Skeletal muscle tissue (tissue), 4 donors: Measurements from ENCODE around the gene NRIP2. TPM values are rescaled to one million over a fixed set of nuclear protein-coding genes. Genes with fewer than 3 reads are reported as not detected.
A peak's percentile ranks its signal among the peaks of the same experiment; 100 is the strongest.

Source experiments
- H3K27ac ChIP-seq: one replicate; pipeline ENCODE4 v1.7.0; 2013; ENCODE audit warnings: mild to moderate bottlenecking, low read depth, low read length, inconsistent platforms
- H3K27me3 ChIP-seq, 3 donors: one replicate each; pipeline ENCODE4 v1.7.0; 2013; ENCODE audit warnings: low read length in 3 of 3; ENCODE audit not compliant: control insufficient read depth in 3 of 3, insufficient read depth in 3 of 3
- H3K36me3 ChIP-seq, 3 donors: one replicate each; pipeline ENCODE4 v1.7.0; 2013; ENCODE audit warnings: low read length in 3 of 3; ENCODE audit not compliant: control insufficient read depth in 3 of 3, insufficient read depth in 3 of 3
- H3K4me1 ChIP-seq, 3 donors: one replicate each; pipeline ENCODE4 v1.7.0; 2013; ENCODE audit warnings: low read length in 3 of 3, mild to moderate bottlenecking in 3 of 3; ENCODE audit not compliant: control insufficient read depth in 3 of 3, insufficient read depth in 3 of 3
- H3K4me3 ChIP-seq, 3 donors: one replicate each; pipeline ENCODE4 v1.7.0; 2013; ENCODE audit warnings: low read length in 3 of 3
- H3K9ac ChIP-seq, 3 donors: one replicate each; pipeline ENCODE4 v1.7.0; 2013; ENCODE audit warnings: low read length in 3 of 3, mild to moderate bottlenecking in 3 of 3, moderate library complexity in 2 of 3, low read depth in 1 of 3
- H3K9me3 ChIP-seq, 3 donors: one replicate each; pipeline ENCODE4 v1.7.0; 2013; ENCODE audit warnings: low read length in 3 of 3; ENCODE audit not compliant: control insufficient read depth in 3 of 3
- total RNA-seq: library from RNA; depleted of rRNA; stranded (reverse); fragments of >200 nt; gene quantifications from one replicate; pipeline ENCODE4 v1.2.3, GENCODE V29; 2014
- donor health status: Osteomylitis.

NRIP2 gene
- total RNA-seq, 1 donor from 2014 or later, result 1.0 TPM

- no peak overlapping the region for H3K27ac ChIP-seq
Observed at GRCh38 chr12:2862876-2863275, 28.0 kb upstream of the NRIP2 start.

GRCh38 chr12:2860170-2860569 is 25.3 kb upstream of the NRIP2 start:
- Histone ChIP-seq H3K27ac (no peak overlapping the region), H3K9ac (no peak overlapping the region), H3K4me1 (peaks cover 9 to 19% (median 14%) of the 10 kb centered on the region in 3 donors), H3K4me3 (no peak overlapping the region), H3K27me3 (no peaks in the 10 kb centered on the region), H3K36me3 (peaks cover 0 to 5% (median 2%) of the 10 kb centered on the region in 3 donors), H3K9me3 (no peaks in the 10 kb centered on the region)

More at GRCh38 chr12:2862876-2863275, 28.0 kb upstream of the NRIP2 start:
- no peaks in the 10 kb centered on the region for H3K36me3 ChIP-seq
- H3K9ac ChIP-seq, result peak overlapping the region in 1 of 3 donors; percentile 33
- H3K4me3 ChIP-seq, result no peak overlapping the region
- H3K4me1 ChIP-seq, result peaks cover 9 to 18% (median 14%) of the 10 kb centered on the region in 3 donors
- no peaks in the 10 kb centered on the region for H3K27me3 ChIP-seq
- no peaks in the 10 kb centered on the region for H3K9me3 ChIP-seq

- no peaks in the 10 kb centered on the region for H3K9me3 ChIP-seq
- H3K4me1 ChIP-seq, result peaks cover 9 to 17% (median 14%) of the 10 kb centered on the region in 3 donors
- no peak overlapping the region for H3K4me3 ChIP-seq
- H3K9ac ChIP-seq, result no peak overlapping the region
- H3K27me3 ChIP-seq, result no peaks in the 10 kb centered on the region
- peak overlapping the region; percentile 28 for H3K27ac ChIP-seq
- H3K36me3 ChIP-seq, result peaks cover 0 to 5% (median 4%) of the 10 kb centered on the region in 3 donors
Observed at GRCh38 chr12:2858944-2859421, 24.1 kb upstream of the NRIP2 start.

GRCh38 chr12:2858334-2858733 is 23.5 kb upstream of the NRIP2 start:
- Histone ChIP-seq H3K36me3 (peaks cover 0 to 5% (median 4%) of the 10 kb centered on the region in 3 donors), H3K9me3 (no peaks in the 10 kb centered on the region), H3K27ac (no peak overlapping the region), H3K27me3 (no peaks in the 10 kb centered on the region), H3K9ac (peak overlapping the region in 1 of 3 donors; percentile 57), H3K4me1 (peaks cover 11 to 17% (median 17%) of the 10 kb centered on the region in 3 donors), H3K4me3 (no peak overlapping the region)

DNA sequence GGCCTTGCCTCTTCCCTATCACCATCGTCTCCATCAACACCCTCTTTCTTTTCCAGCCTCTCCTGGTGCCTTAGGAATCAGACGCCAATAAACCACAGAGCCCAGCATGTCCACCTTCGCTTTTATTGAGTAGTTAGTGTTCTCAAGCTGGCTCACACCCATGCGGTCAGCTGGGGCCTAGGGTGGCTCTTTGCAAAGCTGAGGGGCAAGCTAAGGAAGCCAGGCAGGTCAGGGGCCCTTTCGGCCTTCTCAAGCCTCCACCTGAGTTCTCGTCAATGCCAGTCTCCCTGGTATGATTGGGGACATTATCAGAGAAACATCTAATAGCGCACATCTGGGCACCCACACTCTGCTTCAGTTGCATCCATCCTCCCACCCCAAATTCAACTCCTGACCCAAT is 22.7 kb upstream of the NRIP2 start:
- Histone ChIP-seq H3K36me3 (peaks cover 0 to 5% (median 4%) of the 10 kb centered on the region in 3 donors), H3K27me3 (no peaks in the 10 kb centered on the region), H3K9me3 (no peaks in the 10 kb centered on the region), H3K9ac (no peak overlapping the region), H3K4me3 (no peak overlapping the region), H3K4me1 (peaks cover 11 to 17% (median 15%) of the 10 kb centered on the region in 3 donors), H3K27ac (no peak overlapping the region)

DNA sequence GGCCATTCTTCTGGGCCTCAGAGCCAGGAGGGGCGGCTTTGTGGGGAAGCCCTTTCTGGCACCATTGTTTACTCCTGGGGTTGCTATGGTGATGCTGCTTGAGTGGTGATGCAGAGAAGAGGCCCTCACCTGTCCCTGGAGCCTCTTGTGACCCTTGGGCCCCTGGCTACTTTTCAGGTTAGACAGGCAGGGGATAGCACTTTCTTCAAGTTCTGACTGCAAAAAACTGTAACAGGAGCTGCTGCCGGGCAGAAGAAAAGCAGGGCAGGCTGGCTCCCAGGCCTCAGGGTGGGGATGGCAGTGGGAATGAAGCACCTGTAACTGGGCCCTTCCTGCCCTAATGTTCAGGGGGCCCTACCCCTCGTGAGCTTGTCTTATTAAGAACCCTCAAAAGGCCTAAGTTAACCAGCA is 22.2 kb upstream of the NRIP2 start, which contains the start of gene TEX52:
TSS of gene TEX52 (minus strand) at position 19 of the 411 bp plus-strand sequence. CDS start at position 6, 13 bp downstream.
- Histone ChIP-seq H3K4me1 (peaks cover 11 to 17% (median 15%) of the 10 kb centered on the region in 3 donors), H3K9ac (no peak within 1 kb of the TSS), H3K27me3 (no peaks in the 10 kb centered on the region), H3K4me3 (no peak within 1 kb of the TSS), H3K27ac (no peak within 1 kb of the TSS), H3K36me3 (peaks cover 0 to 5% (median 4%) of the 10 kb centered on the region in 3 donors), H3K9me3 (no peaks in the 10 kb centered on the region)

- H3K36me3 ChIP-seq, result peaks cover 0 to 5% (median 4%) of the 10 kb centered on the region in 3 donors
- H3K27ac ChIP-seq, result no peak overlapping the region
- no peaks in the 10 kb centered on the region for H3K27me3 ChIP-seq
- H3K9ac ChIP-seq, result no peak overlapping the region
- no peak overlapping the region for H3K4me3 ChIP-seq
- no peaks in the 10 kb centered on the region for H3K9me3 ChIP-seq
- H3K4me1 ChIP-seq, result peaks cover 11 to 17% (median 15%) of the 10 kb centered on the region in 3 donors
Observed at GRCh38 chr12:2856051-2856450, 21.2 kb upstream of the NRIP2 start.

DNA sequence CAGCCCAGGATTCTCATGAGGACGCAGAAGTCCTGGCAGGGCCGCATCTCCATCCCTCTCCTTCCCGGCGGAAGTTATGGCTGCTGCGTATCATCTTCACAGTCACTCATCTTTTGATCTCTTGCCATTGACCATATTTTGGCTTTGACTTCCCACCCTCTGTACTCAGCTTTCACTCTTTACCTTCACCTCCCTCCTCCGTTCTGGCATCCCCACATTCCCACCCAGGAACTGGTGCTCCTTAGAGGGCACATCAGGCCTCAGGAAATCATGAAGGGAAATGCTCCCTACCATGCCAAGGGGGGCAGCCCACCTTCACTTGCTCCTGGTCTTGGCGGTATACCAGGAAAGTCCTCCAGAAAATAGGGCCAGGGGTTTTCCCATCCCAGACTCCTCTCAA is 20.7 kb upstream of the NRIP2 start:
- no peak overlapping the region for H3K4me3 ChIP-seq
- no peak overlapping the region for H3K9ac ChIP-seq
- H3K27me3 ChIP-seq, result no peaks in the 10 kb centered on the region
- H3K36me3 ChIP-seq, result peaks cover 0 to 5% (median 4%) of the 10 kb centered on the region in 3 donors
- H3K27ac ChIP-seq, result no peak overlapping the region
- no peaks in the 10 kb centered on the region for H3K9me3 ChIP-seq
- H3K4me1 ChIP-seq, result peaks cover 11 to 17% (median 15%) of the 10 kb centered on the region in 3 donors

DNA sequence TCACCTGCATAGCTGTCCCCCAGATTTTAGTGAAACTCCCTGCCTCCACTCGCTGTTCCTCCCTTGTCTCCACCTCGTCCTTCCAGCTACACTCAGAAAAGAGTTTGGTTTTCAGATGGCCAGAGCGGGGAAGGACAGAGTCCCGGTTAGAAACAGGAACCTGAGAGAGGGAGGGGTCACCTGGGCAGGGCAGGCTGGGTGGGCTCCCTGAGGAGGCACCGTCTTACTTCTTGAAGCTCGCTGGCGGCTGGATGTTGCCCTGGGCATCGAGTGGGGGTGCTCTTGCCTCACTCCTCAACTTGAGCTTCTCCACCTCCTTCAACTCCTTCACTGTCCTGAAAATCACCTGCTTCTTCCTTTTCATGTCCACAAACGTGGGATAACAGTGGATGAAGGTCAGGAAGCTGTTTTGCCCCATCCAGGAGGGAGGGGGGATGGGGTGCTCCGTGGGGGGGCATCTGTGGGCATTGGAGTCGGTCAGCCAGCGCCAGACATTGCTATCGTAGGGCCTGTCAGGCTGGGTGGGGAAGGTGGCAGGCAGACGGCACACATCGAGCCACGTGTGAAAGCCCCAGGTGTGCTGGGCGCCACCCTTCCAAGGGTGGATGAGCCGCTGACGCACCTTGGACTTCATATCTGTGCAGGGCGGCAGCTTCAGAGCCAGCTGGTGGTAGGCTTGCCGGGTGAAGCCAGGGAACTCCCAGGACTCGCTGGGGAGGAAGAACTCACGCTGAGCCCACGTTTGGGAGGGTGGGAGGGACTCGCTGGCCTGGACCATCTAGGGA is 20.0 kb upstream of the NRIP2 start:
- Histone ChIP-seq H3K4me3 (no peak overlapping the region), H3K9ac (no peak overlapping the region), H3K4me1 (peaks cover 11 to 17% (median 15%) of the 10 kb centered on the region in 3 donors), H3K9me3 (no peaks in the 10 kb centered on the region), H3K27me3 (no peaks in the 10 kb centered on the region), H3K27ac (no peak overlapping the region), H3K36me3 (peaks cover 0 to 5% (median 4%) of the 10 kb centered on the region in 3 donors)

DNA sequence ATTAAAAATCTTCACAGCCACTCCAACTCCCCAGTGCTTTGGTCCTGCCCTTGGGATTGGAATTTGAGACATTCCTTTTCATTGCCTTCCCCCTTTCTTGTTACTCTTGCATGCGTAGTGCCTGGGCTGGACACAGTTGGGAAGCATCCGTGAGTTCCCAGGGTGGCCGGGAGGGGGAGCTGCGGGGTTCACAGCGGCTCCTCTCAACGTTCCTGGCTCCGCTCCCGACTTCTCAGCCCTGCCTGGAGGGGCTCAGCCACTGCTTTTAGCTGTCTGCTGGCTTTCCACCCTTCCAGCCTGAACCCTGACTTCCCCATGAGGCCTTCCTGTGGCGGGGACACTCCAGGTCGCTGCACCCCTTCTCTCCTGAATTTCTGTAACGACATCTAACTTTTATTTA is 18.8 kb upstream of the NRIP2 start:
- Histone ChIP-seq H3K36me3 (peaks cover 0 to 5% (median 4%) of the 10 kb centered on the region in 3 donors), H3K9ac (no peak overlapping the region), H3K4me3 (no peak overlapping the region), H3K9me3 (no peaks in the 10 kb centered on the region), H3K27ac (no peak overlapping the region), H3K4me1 (peaks cover 7 to 11% (median 9%) of the 10 kb centered on the region in 3 donors), H3K27me3 (no peaks in the 10 kb centered on the region)
